Body of pancreas (tissue), 4 donors: Measurements from ENCODE around the gene ASAP2. TPM values are rescaled to one million over a fixed set of nuclear protein-coding genes. Genes with fewer than 3 reads are reported as not detected.

ENCODE experiments used
- ATAC-seq: fragments of 150-250 bp; one replicate; pipeline ENCODE4 v1.9.1; 2016
- DNase-seq, 4 donors: peaks; one replicate each; pipeline ENCODE4 v3.0.0-alpha.2; 2019
- H3K27ac ChIP-seq, 4 donors: fragments of 200-600 bp; sonication (generic); 1 replicate in 3 of 4; 2 replicates in 1 of 4; pipeline versions ENCODE4 v1.5.1 to v1.6.1; 2016 to 2019; ENCODE audit warnings: mild to moderate bottlenecking in 1 of 4, mixed read lengths in 1 of 4, moderate library complexity in 1 of 4
- H3K27me3 ChIP-seq, 2 donors: fragments of 200-600 bp; sonication (generic); one replicate each; pipeline ENCODE4 v1.6.0; 2016; ENCODE audit warnings: mild to moderate bottlenecking in 1 of 2
- H3K36me3 ChIP-seq, 2 donors: fragments of 200-600 bp; sonication (generic); replicated peaks in 1 of 2; 2 replicates each; pipeline ENCODE4 v1.5.1; 2016; ENCODE audit warnings: low read depth in 2 of 2; ENCODE audit not compliant: insufficient read depth in 1 of 2
- H3K4me1 ChIP-seq: fragments of 200-600 bp; sonication (generic); one replicate; pipeline ENCODE4 v1.6.0; 2016
- H3K4me3 ChIP-seq, 2 donors: fragments of 200-600 bp; sonication (generic); 1 replicate in 1 of 2; 2 replicates in 1 of 2; pipeline ENCODE4 v1.5.1; 2016 to 2019
- H3K9me3 ChIP-seq, 3 donors: fragments of 200-600 bp; sonication (generic); 1 replicate in 2 of 3; 2 replicates in 1 of 3; pipeline ENCODE4 v1.5.1; 2016
- POLR2A ChIP-seq, 3 donors: fragments of 450-650 bp; IDR thresholded peaks; one replicate each; pipeline ENCODE4 v1.6.1; 2016; ENCODE audit warnings: antibody characterized with exemption in 3 of 3, mild to moderate bottlenecking in 2 of 3
- WGBS, 2 donors: methylation state at CpG; one replicate each; pipeline ENCODE4 v1.1.5; 2017; 5-methylcytosine and 5-hydroxymethylcytosine counted together
- intact Hi-C: fragments of 100-400 bp; cut with DNase I; formaldehyde crosslinking; loops from one replicate; pipeline ENCODE4 v1.15.1; 2023
- total RNA-seq, 2 donors: library from RNA; depleted of rRNA; stranded (reverse); fragments of >200 nt; gene quantifications; one replicate each; pipeline ENCODE4 v1.1.0, GENCODE V29; 2016
- TF ChIP-seq, protein P1 (sequence below), 7 experiments: fragments of 450-650 bp in 4 of 7; fragments of 200-600 bp in 3 of 7; sonication (generic) in 3 of 7; IDR thresholded peaks; one replicate each; pipeline ENCODE4 v1.5.1; 2016 to 2019; ENCODE audit warnings: antibody characterized with exemption in 7 of 7

Gene ASAP2
- total RNA-seq, 2 donors from 2014 or later: 12.5 to 23.7 TPM

GRCh38 chr2:9250498-9251153 is 44.0 kb downstream of the ASAP2 start:
- Histone ChIP-seq H3K4me1 (peaks cover 19% of the 10 kb centered on the region), H3K27me3 (no peaks in the 10 kb centered on the region), H3K36me3 (no peaks in the 10 kb centered on the region), H3K27ac (no peak overlapping the region), H3K9me3 (no peaks in the 10 kb centered on the region), H3K4me3 (no peak overlapping the region)
- no peak for TF ChIP-seq POLR2A (IDR thresholded peaks at IDR 0.05)
- TF ChIP-seq, protein P1, sequence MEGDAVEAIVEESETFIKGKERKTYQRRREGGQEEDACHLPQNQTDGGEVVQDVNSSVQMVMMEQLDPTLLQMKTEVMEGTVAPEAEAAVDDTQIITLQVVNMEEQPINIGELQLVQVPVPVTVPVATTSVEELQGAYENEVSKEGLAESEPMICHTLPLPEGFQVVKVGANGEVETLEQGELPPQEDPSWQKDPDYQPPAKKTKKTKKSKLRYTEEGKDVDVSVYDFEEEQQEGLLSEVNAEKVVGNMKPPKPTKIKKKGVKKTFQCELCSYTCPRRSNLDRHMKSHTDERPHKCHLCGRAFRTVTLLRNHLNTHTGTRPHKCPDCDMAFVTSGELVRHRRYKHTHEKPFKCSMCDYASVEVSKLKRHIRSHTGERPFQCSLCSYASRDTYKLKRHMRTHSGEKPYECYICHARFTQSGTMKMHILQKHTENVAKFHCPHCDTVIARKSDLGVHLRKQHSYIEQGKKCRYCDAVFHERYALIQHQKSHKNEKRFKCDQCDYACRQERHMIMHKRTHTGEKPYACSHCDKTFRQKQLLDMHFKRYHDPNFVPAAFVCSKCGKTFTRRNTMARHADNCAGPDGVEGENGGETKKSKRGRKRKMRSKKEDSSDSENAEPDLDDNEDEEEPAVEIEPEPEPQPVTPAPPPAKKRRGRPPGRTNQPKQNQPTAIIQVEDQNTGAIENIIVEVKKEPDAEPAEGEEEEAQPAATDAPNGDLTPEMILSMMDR (IDR thresholded peaks at IDR 0.05): no peak
- no peak for ATAC-seq
- intact Hi-C loops: loop anchor here (10.0 kb wide), 1 partner anchor 76 kb away; no protein-coding TSS in a partner anchor
- WGBS, 2 donors: 84 to 88% methylated on average over 12 of the region's 12 CpGs
- DNase-seq: no peak

GRCh38 chr2:9251154-9252001 is 44.8 kb downstream of the ASAP2 start:
- WGBS, 2 donors: 73 to 78% methylated on average over 16 of the region's 16 CpGs
- ATAC-seq (no peak), DNase-seq (no peak)
- Histone ChIP-seq H3K36me3 (no peaks in the 10 kb centered on the region), H3K27me3 (no peaks in the 10 kb centered on the region), H3K27ac (no peak overlapping the region), H3K4me1 (peaks cover 18% of the 10 kb centered on the region), H3K9me3 (no peaks in the 10 kb centered on the region), H3K4me3 (no peak overlapping the region)
- TF ChIP-seq POLR2A (IDR thresholded peaks at IDR 0.05): no peak
- TF ChIP-seq, protein P1 (IDR thresholded peaks at IDR 0.05): no peak
- intact Hi-C loops: loop anchor here (10.0 kb wide), 1 partner anchor 77 kb away; no protein-coding TSS in a partner anchor

- H3K36me3 ChIP-seq: no peaks in the 10 kb centered on the region
- DNase-seq (no peak), ATAC-seq (no peak)
- TF ChIP-seq, protein P1 (IDR thresholded peaks at IDR 0.05): no peak
- peaks cover 12% of the 10 kb centered on the region for H3K4me1 ChIP-seq
- H3K27ac ChIP-seq: no peak overlapping the region
- H3K27me3 ChIP-seq: no peaks in the 10 kb centered on the region
- 83 to 89% methylated on average over 5 of the region's 5 CpGs for WGBS, 2 donors
- H3K9me3 ChIP-seq: no peaks in the 10 kb centered on the region
- intact Hi-C loops: loop anchor here (10.0 kb wide), 1 partner anchor 77 kb away; no protein-coding TSS in a partner anchor
- no peak overlapping the region for H3K4me3 ChIP-seq
Observed at GRCh38 chr2:9252002-9252357, 45.4 kb downstream of the ASAP2 start.

DNA sequence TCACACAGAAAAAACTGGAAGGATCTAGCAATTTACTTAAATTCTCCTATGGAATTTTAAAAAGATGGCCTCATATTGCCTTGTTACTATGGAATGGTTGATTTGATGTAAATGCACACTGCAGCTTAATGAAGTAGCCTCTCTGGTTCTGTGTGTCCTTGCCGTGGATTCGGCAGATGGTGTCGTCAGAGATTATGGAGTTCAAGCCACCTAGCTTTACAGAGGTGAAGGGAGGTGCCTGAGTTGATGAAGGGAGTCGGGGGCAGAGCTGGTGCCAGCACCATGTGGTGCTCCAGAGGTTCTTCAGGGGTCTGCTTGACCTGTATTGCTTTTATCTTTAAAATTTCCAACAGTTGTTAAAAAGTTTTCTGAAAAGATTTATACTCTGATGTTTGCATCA is 48.8 kb downstream of the ASAP2 start:
- no peak for DNase-seq
- no peak overlapping the region for H3K4me3 ChIP-seq
- no peak for TF ChIP-seq POLR2A (IDR thresholded peaks at IDR 0.05)
- TF ChIP-seq, protein P1 (IDR thresholded peaks at IDR 0.05): no peak
- ATAC-seq: no peak
- WGBS, 2 donors: 66 to 78% methylated on average over 4 of the region's 4 CpGs
- intact Hi-C loops: loop anchor here (10.0 kb wide), 1 partner anchor 81 kb away; no protein-coding TSS in a partner anchor
- no peaks in the 10 kb centered on the region for H3K36me3 ChIP-seq
- H3K27ac ChIP-seq: no peak overlapping the region
- H3K9me3 ChIP-seq: no peaks in the 10 kb centered on the region
- H3K27me3 ChIP-seq: no peaks in the 10 kb centered on the region
- peaks cover 2% of the 10 kb centered on the region for H3K4me1 ChIP-seq
